SH-SY5Y (cell line): Measurements from ENCODE around the gene RENBP.

ENCODE experiments used
- GATA2 ChIP-seq: IDR thresholded peaks from 2 replicates; pipeline ENCODE4 v1.6.1; 2011; ENCODE audit warnings: mild to moderate bottlenecking, low read depth, low read length
- GATA3 ChIP-seq: IDR thresholded peaks from 2 replicates; pipeline ENCODE4 v1.6.1; 2011; ENCODE audit warnings: low read depth, mild to moderate bottlenecking, low read length, moderate library complexity

RENBP gene

DNA sequence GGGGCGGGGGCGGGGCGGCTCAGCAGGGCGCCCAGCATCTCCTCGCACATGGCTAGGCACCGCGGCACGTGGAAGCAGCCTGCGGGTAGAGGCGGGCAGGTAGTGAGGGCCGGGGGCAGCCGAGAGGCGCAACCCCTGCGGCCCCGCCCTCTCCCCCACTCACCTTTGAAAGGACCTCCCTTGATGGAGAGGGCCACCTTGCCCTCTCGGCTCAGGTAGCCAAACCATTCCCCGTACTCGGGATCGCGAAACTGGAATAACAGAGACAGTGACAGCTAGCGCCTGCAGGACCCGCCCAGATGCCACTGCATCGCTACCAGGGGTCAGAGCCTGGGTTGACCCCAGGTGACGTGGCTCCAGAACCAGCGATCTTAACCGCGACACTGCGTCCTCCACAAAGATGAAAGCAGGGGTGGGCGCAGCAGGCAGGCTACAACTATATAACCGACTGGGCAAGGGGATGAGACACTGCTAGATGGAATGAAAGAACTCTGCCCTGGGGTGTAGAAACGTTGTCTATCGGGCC lies 9.1 kb downstream of the RENBP start:
- TF ChIP-seq GATA3: no peak
- TF ChIP-seq GATA2: no peak

DNA sequence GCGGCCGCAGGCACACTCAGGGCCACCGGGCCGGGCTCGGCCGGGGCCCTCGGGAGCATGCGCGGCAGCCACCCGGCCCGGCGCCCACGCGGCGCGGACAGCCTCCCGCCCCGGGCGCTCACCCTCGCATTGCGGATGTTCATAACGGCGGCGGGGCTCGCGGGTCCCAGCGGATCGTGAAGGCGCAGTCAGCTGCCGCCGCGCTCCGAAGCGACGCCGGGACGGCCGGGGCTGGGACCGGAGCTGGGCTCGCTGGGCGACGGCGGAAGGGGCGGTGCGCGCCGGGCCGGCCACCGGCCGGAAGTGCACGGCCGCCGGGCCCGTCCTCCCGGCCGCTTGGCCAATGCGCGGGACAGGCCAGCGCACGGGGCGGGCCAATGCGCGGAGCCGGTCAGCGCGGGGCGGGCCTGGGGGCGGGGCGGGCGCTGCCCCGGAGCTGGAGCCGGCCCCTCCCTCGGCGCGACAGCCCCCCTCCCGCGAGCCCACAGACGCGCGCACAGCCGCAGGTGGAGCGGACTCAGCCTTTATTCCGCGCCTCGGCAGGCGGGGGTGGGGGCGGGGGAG lies 9.6 kb downstream of the RENBP start, which contains the start of gene NAA10:
NAA10 (minus strand) TSS at position 276 of the 564 bp plus-strand sequence; CDS start at position 143, 133 bp downstream.
- TF ChIP-seq GATA2 (no peak), GATA3 (no peak)

DNA sequence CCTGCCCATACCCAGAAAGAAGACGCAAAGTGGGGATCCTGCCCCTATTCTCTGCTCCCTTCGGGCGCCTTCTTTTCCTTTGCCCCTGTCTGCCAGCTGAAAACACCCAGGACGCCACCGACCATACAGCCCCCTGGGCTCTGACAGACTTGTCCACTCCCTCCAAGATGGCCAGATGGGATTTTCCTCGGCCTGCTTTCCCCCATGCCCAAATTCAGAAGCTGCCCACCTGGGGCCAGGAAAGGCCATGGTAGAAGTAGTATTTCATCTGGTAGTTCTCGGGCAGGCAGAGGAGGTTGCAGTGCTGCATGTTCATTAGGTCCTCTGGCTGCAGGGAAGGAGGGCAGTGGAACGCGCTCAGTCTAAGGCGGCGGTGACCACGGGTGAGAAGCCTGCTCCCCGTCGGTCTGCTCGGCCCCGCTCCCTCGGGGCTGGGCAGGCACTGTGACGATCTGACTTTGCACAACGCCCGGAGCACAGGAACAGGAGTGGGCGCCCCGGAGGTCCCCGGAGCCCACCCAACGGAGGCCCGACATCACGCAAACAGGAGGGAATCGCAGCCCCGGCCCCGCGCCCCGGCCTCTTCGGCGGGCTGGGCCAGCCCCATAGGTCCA lies 10.2 kb downstream of the RENBP start:
- TF ChIP-seq GATA2 (no peak), GATA3 (no peak)

DNA sequence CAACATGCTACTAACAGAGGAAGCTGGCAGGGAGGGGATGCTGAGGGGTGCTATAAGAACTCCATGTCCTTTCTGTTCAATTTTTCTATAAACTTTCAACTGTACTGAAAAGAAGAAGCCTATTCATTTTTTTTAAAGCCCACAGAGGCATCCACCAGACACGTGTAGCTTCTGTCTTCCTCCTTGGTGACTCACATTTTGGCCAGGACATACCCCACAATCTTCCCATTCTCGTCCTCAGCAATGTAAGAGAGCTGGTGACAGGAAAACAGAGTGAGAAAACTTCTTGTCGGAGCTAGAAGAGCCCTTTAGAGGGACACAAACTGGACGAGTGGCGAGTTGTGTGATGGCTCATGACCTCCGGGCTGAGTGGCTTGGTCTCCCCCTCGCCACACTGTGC lies 10.7 kb downstream of the RENBP start:
- TF ChIP-seq GATA3: no peak
- no peak for TF ChIP-seq GATA2

DNA sequence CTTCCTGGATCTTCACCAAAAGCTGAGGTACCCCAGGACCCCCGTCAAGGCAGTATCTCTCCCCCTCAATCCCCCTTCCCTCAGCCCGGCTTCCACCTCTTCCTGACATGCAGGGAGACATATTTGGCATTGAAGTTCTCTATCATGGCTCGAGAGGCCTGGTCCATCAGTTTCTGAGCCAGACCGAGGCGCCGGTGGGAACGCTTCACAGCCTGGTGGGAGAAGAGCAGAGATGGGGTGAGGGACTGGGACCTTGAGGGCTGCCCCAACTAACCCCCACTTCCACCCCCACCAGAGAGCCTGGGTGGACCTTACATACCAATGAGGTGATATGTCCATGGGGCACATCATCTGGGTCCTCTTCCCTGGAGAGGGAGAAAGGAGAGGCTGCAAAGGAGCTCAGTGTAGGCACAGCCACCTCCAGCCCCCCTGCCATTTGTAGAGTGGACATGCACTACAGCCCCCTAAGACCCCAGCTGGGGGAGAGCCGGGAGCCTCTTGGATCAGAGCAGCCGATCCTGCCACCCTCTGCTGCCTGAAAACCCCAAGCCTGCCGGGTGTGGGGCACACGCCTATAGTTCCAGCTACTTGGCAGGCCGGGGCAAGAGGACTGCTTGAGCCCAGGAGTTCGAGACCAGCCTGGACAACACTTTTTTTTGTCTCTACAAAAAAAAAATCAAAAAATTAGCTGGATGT lies 12.1 kb downstream of the RENBP start:
- TF ChIP-seq GATA3 (no peak), GATA2 (no peak)

DNA sequence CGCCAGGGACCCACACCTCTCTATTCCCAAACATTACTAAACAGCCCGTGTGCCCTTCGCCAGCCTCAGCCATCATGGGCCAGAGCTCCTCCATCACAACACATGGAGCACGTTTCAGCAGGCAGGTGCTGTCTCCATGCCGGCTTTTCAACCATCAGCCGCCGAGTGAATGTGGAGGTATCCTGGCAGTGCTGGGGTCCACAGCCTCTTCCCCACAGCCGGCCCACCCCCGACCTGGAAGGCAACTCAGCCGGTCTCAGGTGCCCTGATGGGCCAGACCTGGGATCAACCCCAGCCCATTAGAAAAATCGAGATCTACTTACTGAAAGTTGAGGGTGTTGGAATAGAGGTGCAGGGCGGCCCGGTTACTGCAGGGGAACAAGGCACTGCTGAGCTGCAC lies 12.7 kb downstream of the RENBP start:
- TF ChIP-seq GATA2: no peak
- no peak for TF ChIP-seq GATA3

DNA sequence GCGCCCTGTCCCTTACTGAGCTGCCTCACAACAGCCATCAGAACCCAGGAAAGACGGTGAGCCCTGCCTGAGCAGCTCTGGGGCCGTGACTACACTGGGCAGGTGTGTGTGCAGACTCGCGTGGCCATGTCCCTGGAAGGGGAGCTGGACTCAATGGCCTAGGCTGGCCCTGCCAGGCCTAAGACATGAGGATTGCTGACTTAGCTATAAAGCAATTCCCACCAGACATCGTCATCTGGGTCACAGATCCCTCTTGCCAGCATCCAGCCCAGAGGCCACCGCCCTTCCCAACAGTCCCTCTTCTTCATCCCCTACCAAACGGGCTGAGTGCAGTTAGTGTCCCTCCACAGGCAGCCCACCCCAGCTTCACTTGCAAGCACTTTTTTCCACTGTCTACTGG lies 13.3 kb downstream of the RENBP start:
- TF ChIP-seq GATA3 (no peak), GATA2 (no peak)

DNA sequence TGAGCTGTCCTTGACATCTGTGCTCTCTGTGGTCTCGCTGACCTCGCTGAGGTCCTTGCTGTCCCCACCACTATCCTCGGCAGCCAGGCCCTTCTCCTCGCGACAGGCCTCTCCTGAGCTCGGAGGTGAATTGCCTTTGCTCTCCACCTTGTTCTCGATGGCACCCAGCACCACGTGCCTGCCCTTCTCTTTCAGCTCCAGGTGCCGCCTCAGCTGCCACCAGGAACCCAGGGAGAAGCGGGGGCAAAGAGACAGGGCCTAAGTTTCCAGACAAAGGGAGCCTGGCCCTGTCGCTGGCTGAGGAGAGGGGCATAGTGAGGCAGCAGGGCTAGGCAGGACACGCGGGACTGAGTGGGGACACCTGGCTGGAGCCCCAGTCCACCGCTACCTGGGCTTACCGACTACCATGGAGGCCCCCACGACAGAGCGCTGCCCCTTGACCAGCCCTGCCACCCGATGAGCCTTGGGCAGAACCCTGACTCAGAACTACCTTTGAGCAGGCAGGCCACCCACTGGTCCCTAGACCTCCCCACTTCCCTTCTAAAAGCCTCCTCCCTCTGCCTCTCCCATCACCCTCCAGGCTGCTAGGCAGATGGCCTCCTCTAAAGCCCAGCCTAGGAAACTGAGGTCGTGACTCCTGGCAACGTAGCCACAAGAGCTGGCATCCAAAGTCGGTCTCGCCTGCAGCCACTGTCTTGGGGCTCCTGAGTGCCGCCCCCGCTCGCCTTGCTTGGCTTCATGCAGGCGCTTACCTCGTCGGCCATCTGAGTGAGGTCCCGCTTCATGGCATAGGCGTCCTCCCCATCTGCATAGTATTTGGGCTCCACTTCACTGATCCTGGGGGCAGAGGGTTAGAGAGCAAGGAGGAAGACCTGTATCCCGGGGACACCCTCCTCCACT lies 14.2 kb downstream of the RENBP start:
- TF ChIP-seq GATA2: no peak
- TF ChIP-seq GATA3: no peak

DNA sequence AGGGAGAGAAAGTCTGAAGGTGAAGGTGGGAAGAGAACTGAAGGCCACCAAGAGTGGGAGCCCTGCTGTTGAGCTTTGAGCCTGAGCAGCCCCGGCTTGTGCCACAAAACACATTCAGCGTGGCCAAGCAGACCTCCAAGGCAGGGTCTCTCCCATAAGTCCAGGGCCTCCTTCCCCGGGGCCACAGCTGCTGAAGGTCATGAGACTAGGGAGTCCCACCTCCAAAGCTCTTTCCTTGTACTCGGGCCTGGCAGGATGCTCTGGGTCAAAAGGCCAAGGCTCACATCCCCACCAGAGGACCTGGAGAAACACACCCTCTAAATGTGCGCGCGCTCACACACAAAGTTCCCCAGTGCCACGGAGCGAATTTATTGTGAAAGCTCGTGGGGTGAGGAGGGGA lies 14.9 kb downstream of the RENBP start:
- no peak for TF ChIP-seq GATA2
- TF ChIP-seq GATA3: no peak

DNA sequence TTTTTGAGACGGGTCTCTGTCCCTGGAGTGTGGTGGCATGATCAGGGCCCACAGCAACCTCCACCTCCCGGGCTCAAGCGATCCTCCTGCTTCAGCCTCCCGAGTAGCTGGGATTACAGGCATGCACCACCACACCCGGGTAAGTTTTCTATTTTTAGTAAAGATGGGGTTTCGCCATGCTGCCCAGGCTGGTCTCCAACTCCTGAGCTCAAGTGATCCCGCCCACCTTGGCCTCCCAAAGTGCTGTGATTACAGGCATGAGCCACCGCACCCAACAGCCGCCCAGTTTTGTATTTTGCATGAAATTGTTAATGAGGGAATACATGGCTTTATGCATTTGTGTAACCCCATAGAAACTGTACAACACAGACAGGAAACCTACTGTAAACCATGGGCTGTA lies 15.6 kb downstream of the RENBP start:
- TF ChIP-seq GATA3 (no peak), GATA2 (no peak)

DNA sequence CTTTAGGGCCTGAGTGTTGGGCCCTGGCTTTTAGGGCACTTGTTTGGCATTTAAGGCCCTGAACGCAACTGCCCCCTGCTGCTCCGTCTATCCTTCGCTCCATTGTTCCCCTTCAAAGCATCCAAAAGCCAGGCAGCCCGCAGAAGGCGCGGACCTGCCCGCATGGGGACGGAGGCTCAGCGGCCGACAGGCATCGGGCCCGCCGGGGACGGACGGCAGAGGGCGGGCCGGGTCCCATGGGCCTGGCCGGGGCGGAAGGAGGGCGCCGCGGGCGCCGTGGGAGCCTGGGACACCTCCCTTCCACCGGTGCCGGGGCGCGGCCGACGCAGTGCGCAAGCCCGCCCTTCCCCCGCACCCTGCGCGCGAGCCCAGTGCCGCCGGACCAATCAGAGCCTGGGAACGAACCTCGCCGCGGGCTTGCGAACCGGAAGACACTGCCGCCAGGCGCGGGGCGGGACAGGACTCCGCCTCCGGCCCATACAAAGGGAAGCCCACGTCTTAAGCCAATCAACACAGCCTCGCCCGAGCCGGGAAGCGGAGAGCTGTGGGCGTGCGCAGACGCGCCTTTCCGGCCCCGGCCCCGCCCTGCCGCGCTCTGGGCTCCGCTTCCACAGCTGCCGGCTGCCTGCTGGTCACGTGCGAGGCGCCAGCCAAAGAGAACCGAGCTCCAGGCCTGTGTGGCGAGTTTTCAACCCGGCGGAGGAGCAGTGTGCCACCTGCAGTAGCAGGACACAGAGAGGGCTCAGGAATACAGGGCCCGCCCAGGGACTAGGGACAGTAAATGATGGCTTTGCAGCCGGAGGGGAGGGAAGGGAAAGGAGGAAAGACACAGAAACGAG lies 16.3 kb downstream of the RENBP start:
- TF ChIP-seq GATA2: no peak
- TF ChIP-seq GATA3: no peak

DNA sequence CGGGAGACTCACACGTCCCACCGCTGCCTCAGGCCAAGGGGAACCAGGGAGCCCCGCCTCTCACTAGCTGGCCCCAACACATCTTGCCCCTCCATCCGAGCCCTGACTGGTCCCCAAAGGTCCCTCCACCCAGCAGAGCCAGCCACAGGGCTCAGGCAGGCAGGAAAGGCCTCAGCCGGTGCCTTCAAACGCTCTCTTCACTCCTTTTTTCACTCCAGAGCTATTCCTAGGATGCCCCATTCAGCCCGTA lies 16.8 kb downstream of the RENBP start:
- TF ChIP-seq GATA3 (no peak), GATA2 (no peak)

DNA sequence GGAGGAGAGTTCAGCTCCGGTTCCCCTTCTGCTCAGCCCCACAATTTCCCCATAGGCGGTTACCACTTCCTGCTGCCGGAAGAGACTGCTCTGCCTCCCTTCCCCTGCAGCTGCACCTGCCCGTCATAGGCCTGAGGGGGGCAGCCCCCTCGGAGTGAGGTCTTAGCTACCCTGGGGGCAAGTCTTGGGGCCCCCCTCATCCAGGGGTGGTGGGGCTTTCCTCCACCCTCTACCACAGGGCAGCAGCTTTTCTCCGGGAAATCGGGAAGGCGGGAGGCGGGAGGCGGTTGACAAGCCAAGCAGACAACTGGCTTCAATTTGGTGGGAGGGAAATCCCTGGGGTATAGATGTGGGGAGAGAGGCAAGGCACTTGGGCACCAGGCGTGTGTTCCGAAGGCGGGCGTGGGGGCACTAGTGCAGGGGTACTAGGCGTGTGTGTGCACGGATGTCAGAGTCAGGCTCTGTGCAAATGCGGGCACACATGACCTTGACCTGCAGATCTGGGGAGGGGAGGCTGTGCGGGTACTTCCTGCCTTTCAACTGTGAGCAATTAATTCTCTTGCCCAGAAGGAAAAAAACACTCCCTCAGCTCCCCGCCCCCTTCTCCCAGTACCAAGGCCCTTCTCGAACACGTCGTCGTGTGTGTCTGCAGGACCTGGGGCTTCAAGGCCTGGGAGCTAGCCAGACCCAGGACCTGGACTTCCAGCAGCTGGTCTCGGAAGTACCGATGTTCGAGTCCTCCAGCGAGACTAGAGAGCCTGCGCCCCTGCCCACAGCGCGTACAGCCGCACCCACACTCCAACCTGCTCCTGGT lies 17.4 kb downstream of the RENBP start:
- no peak for TF ChIP-seq GATA3
- no peak for TF ChIP-seq GATA2
